ENCODE results near the gene SLFN5. TPM values are rescaled to one million over a fixed set of nuclear protein-coding genes. Genes with fewer than 3 reads are reported as not detected.

The SLFN5 gene
- total and polyA plus RNA-seq, 8 donors, result 0.58 to 59.5 (median 10.9) TPM

DNA sequence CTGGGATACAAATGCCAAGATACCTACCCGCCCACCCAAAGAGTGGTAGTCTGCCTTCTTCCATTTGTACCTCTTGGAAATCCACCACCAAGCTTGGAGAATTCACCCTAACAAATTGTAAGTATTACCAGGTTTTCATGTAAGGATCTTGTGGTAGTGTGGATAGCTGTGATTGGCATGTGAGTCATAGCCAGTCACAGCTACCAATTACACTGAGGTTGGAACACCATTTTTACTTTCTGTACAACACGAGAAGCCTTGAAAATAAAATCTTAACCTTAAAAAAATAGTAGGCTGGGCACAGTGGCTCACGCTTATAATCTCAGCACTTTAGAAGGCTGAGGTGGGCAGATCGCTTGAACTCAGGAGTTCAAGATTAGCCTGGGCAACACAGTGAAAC, 30.2 kb upstream of the SLFN5 start:
- Histone ChIP-seq H3K27me3 (no peaks in the 10 kb centered on the region), H3K4me1 (no peaks in the 10 kb centered on the region), H3K9me3 (no peaks in the 10 kb centered on the region), H3K27ac (peak overlapping the region in 3 of 5 donors; percentile 56 to 76 (median 58)), H3K4me3 (no peak overlapping the region), H3K36me3 (no peaks in the 10 kb centered on the region)
- DNase-seq, result no peak
- intact Hi-C loops (cut with DNase I; ENCODE audit: low total_unique reads), result no loop called here
- TF ChIP-seq POLR2A (IDR thresholded peaks at IDR 0.05) (no peak), POLR2AphosphoS5 (IDR thresholded peaks at IDR 0.05) (no peak), EP300 (IDR thresholded peaks at IDR 0.05) (no peak), CTCF (IDR thresholded peaks at IDR 0.05) (no peak)
- WGBS, 5 donors, result 82 to 91% (median 88%) methylated on average over 4 of the region's 4 CpGs

- H3K4me1 ChIP-seq, result no peaks in the 10 kb centered on the region
- no peak for DNase-seq
- 59 to 74% (median 67%) methylated on average over 5 of the region's 5 CpGs for WGBS, 5 donors
- peak overlapping the region in 4 of 5 donors; percentile 31 to 76 (median 57) for H3K27ac ChIP-seq
- H3K36me3 ChIP-seq, result no peaks in the 10 kb centered on the region
- no peaks in the 10 kb centered on the region for H3K9me3 ChIP-seq
- no peak overlapping the region for H3K4me3 ChIP-seq
- TF ChIP-seq POLR2AphosphoS5 (IDR thresholded peaks at IDR 0.05) (no peak), CTCF (IDR thresholded peaks at IDR 0.05) (no peak), POLR2A (IDR thresholded peaks at IDR 0.05) (no peak), EP300 (IDR thresholded peaks at IDR 0.05) (no peak)
- intact Hi-C loops (cut with DNase I; ENCODE audit: low total_unique reads), result no loop called here
- no peaks in the 10 kb centered on the region for H3K27me3 ChIP-seq
Observed at GRCh38 chr17:35213412-35213940, 29.4 kb upstream of the SLFN5 start.

- WGBS, 5 donors, result 65 to 72% (median 68%) methylated on average over 3 of the region's 3 CpGs
- intact Hi-C loops (cut with DNase I; ENCODE audit: low total_unique reads), result no loop called here
- H3K4me3 ChIP-seq, result no peak overlapping the region
- no peaks in the 10 kb centered on the region for H3K27me3 ChIP-seq
- H3K9me3 ChIP-seq, result no peaks in the 10 kb centered on the region
- H3K4me1 ChIP-seq, result no peaks in the 10 kb centered on the region
- no peaks in the 10 kb centered on the region for H3K36me3 ChIP-seq
- peak overlapping the region in 4 of 5 donors; percentile 31 to 76 (median 62) for H3K27ac ChIP-seq
- TF ChIP-seq POLR2A (IDR thresholded peaks at IDR 0.05), result no peak
- TF ChIP-seq EP300 (IDR thresholded peaks at IDR 0.05), result no peak
- TF ChIP-seq POLR2AphosphoS5 (IDR thresholded peaks at IDR 0.05), result no peak
- TF ChIP-seq CTCF (IDR thresholded peaks at IDR 0.05), result no peak
- peak in 1 of 2 donors; percentile 48 for DNase-seq
Observed at GRCh38 chr17:35214192-35214591, 28.7 kb upstream of the SLFN5 start.

GRCh38 chr17:35214631-35215273, 28.1 kb upstream of the SLFN5 start:
- Histone ChIP-seq H3K27me3 (no peaks in the 10 kb centered on the region), H3K27ac (peak overlapping the region; percentile 6 to 76 (median 58)), H3K36me3 (no peaks in the 10 kb centered on the region), H3K4me1 (no peaks in the 10 kb centered on the region), H3K4me3 (no peak overlapping the region), H3K9me3 (no peaks in the 10 kb centered on the region)
- no peak for DNase-seq
- intact Hi-C loops (cut with DNase I; ENCODE audit: low total_unique reads), result no loop called here
- WGBS, 5 donors, result 43 to 58% (median 49%) methylated on average over 5 of the region's 5 CpGs
- no peak for TF ChIP-seq POLR2AphosphoS5 (IDR thresholded peaks at IDR 0.05)
- TF ChIP-seq EP300 (IDR thresholded peaks at IDR 0.05), result no peak
- no peak for TF ChIP-seq POLR2A (IDR thresholded peaks at IDR 0.05)
- TF ChIP-seq CTCF (IDR thresholded peaks at IDR 0.05), result no peak

All from stomach (tissue), 9 donors.